Measurements from ENCODE around the gene ENTPD5. TPM values are rescaled to one million over a fixed set of nuclear protein-coding genes. Genes with fewer than 3 reads are reported as not detected.

ENTPD5 gene
- polyA plus RNA-seq, 1 donor, result 75.2 TPM

DNA sequence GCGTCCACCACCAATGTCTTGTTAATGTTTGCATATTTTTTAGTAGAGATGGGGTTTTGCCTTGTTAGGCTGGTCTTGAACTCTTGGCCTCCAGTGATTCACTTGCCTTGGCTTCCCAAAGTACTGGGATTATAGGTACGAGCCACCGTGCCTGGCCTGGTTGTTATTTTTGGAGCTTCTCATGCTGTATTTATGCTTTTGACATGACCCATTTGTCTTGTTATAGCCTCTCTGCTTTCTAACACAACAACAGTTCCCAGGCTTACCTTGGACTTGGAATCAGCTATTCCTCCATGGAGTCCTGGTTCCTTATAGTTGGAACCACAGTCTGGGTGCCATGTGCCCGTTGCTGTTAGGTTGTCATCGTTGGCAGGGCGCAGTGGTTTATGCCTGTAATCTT lies 102.8 kb downstream of the ENTPD5 start:
- no CpG with 5 or more reads among the region's 6 CpGs for WGBS (ENCODE audit: insufficient coverage, low lambda C conversion rate)
- no peak for DNase-seq
- Histone ChIP-seq H3K27ac (ENCODE audit: low read length) (no peak overlapping the region), H3K36me3 (ENCODE audit: control insufficient read depth, insufficient read depth, low read length) (peaks cover 44% of the 10 kb centered on the region), H3K4me1 (ENCODE audit: control insufficient read depth, insufficient read depth, low read length) (no peaks in the 10 kb centered on the region), H3K4me3 (ENCODE audit: low read length) (no peak overlapping the region), H3K9me3 (ENCODE audit: control insufficient read depth, low read depth, low read length) (no peaks in the 10 kb centered on the region), H3K27me3 (ENCODE audit: control insufficient read depth, insufficient read depth, low read length) (no peaks in the 10 kb centered on the region)

- Histone ChIP-seq H3K27me3 (ENCODE audit: control insufficient read depth, insufficient read depth, low read length) (no peaks in the 10 kb centered on the region), H3K27ac (ENCODE audit: low read length) (no peak overlapping the region), H3K36me3 (ENCODE audit: control insufficient read depth, insufficient read depth, low read length) (peaks cover 47% of the 10 kb centered on the region), H3K4me1 (ENCODE audit: control insufficient read depth, insufficient read depth, low read length) (no peaks in the 10 kb centered on the region), H3K4me3 (ENCODE audit: low read length) (no peak overlapping the region), H3K9me3 (ENCODE audit: control insufficient read depth, low read depth, low read length) (no peaks in the 10 kb centered on the region)
- no CpG with 5 or more reads among the region's 3 CpGs for WGBS (ENCODE audit: insufficient coverage, low lambda C conversion rate)
- no peak for DNase-seq
Observed at GRCh38 chr14:73913256-73913655, 105.8 kb downstream of the ENTPD5 start.

GRCh38 chr14:73909681-73910080 lies 109.4 kb downstream of the ENTPD5 start:
- Histone ChIP-seq H3K36me3 (ENCODE audit: control insufficient read depth, insufficient read depth, low read length) (peaks cover 66% of the 10 kb centered on the region), H3K9me3 (ENCODE audit: control insufficient read depth, low read depth, low read length) (no peaks in the 10 kb centered on the region)
- no CpG with 5 or more reads among the region's 1 CpG for WGBS (ENCODE audit: insufficient coverage, low lambda C conversion rate)

More at GRCh38 chr14:73909681-73910080, 109.4 kb downstream of the ENTPD5 start:
- H3K27me3 ChIP-seq (ENCODE audit: control insufficient read depth, insufficient read depth, low read length), result no peaks in the 10 kb centered on the region
- no peak overlapping the region for H3K27ac ChIP-seq (ENCODE audit: low read length)
- H3K4me1 ChIP-seq (ENCODE audit: control insufficient read depth, insufficient read depth, low read length), result no peaks in the 10 kb centered on the region
- DNase-seq, result no peak
- no peak overlapping the region for H3K4me3 ChIP-seq (ENCODE audit: low read length)

Other genes starting within 250 kb of the ENTPD5 start
- 16.2 TPM for gene PTGR2, start 167.5 kb downstream of the ENTPD5 start, polyA plus RNA-seq
- 38.5 TPM for gene ZNF410, start 132.4 kb downstream of the ENTPD5 start, polyA plus RNA-seq
- gene FAM161B, start 69.2 kb downstream of the ENTPD5 start, polyA plus RNA-seq, result 4.9 TPM
- gene COQ6, start 69.0 kb downstream of the ENTPD5 start, polyA plus RNA-seq, result 25.4 TPM
- gene BBOF1, start 61 bp upstream of the ENTPD5 start, polyA plus RNA-seq, result 6.9 TPM
- gene ALDH6A1, start 65.2 kb upstream of the ENTPD5 start, polyA plus RNA-seq, result 24.7 TPM
- 11.1 TPM for gene LIN52, start 65.7 kb upstream of the ENTPD5 start, polyA plus RNA-seq
- gene VSX2, start 220.2 kb upstream of the ENTPD5 start, polyA plus RNA-seq, result not detected